NCI-H69 (cell line): ENCODE data around the gene TSEN2.
"Not testable (repeated sequence)": the region's sequence is repeated elsewhere in the genome, so short reads cannot be mapped to it uniquely, and the experiment has no call there.

Experiments
- DNase-seq: peaks from one replicate; lab custom pipeline; 2025; lab: John Stamatoyannopoulos, UW

Gene TSEN2

DNA sequence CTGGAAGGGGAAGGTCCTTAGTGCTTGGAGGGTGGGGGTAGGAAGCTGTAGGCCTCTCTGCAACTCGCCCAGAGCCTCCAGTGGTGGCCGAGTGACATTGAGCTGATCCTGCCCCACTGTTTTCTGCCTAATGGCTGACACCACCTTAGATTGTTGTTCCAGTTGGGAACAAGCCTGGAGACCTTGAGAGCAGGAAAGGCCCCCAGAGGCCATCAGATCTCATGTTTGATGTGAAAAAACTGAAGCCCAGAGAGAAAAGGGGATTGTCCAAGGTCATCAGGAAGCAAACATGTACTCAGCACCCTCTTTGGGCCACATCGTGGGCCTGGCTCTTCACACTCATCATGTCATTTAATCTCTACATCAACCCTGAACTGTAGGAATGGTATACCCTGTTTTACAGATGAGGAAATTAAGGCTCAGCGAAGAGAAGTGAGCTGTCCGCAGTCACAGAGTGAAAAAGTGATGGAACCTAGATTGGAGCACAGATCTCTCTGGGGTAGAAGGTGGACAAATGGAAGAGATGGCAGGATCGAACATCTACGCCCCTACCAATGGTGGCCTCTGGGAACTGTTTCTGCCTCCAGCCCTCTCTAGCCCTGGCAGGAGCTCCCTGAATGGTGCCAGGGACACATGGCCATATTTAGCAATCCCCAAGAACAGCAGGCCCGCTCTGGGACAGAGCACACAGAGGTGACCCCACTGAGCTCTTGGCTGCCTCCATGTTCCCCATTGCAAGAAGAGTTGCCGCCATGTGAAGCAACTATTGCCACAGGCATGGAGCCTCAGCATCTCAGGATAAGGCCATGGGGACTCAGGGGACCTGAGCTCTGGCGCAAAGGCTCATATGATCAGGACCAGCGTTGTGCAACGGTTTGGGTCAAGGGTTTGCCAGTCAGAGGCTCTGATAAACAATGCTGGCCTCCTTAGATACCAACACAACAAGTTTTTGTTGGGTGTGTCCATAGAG lies 31.6 kb upstream of the TSEN2 start:
- DNase-seq = no peak

DNA sequence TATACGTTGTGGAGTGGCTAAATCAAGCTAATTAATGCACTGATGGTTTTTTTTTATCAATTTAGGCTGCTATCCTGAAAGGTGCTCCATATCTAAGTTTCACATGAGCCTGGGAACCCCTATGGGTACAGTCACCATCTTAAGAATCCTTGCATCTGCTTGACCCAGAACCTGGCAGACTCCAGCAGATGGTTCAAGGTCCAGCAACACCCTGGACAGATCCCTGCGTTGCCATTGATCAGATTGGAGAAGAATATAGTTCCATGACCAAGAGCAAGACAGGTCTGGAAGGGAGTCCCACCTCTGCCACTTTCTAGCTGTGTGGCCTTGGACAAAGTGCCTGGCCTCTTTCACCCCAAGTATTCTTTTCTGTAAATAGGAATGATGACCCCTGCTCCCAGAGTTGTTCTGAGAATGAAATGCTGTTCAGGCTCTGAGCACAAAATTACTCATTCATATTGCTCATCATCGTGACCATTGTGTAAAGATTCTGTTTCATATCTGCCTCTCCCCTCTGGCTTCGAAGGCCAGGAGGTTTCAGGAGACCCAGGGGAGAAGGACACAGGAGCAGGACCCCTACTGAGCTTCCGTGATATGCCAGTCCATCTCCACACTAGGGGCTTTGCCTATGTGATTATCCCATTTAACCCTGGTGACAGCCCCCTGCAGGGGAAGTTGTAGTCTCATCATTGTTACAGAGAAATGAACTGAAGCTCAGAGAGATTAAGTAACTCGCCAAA lies 30.0 kb upstream of the TSEN2 start:
- peak; percentile 15 for DNase-seq

DNA sequence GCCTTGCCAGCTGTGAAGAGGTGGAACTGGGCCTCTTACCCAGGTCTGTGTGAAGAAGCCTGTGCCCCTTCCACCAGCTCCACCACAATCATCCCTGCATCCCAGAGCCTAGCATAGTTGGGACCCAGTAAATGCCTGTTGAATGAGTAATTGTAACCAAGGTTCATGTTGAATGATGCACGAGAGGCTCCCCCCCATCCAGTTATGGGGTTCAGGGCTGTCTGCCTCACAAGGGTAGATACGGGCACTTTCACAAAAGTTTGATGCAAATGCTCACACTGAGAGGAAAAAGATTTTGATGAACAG lies 29.5 kb upstream of the TSEN2 start:
- DNase-seq = no peak

GRCh38 chr3:12455740-12456139 lies 28.5 kb upstream of the TSEN2 start:
- DNase-seq = no peak

GRCh38 chr3:12456441-12456840 lies 27.8 kb upstream of the TSEN2 start:
- no peak for DNase-seq

- not testable (repeated sequence) for DNase-seq
Measured at GRCh38 chr3:12457380-12457779, 26.9 kb upstream of the TSEN2 start.

DNA sequence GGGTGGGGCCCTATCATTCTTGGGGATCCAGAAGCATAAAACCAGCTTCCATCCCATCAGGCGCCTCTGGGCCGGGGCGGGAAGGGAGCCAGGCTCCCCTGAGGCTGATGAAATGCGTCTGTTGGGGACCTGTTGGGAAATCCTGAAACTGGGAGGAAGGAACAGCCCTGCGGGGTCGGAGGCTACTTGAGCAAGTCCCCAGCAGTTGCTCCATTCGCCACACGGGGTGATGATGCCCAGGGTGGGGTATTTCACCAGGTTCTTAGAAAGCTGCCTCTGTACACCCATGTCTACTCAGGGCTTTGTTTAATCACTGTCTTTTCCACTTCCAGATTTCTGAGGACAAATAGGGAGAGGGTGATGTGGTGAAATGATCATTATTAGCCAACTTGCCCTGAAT lies 25.4 kb upstream of the TSEN2 start:
- no peak for DNase-seq

DNA sequence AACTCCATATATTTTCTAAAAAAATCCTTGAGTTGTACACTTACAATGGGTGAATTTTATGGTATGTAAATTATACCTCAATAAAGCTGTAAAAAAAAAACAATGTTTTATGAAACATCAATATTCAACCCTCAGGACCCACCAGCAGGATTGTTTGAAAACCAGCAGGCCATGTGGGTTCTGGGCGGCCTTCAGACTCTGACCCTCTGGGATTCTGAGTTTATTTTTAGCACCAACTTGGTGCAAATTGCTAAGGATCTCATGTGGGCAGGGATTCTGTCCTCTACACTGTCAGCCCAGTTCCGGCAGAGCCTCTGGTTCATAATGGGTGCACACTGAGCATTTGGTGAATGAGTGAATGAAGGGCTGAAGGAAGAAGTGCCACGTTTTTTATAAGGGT lies 24.2 kb upstream of the TSEN2 start:
- no peak for DNase-seq

DNA sequence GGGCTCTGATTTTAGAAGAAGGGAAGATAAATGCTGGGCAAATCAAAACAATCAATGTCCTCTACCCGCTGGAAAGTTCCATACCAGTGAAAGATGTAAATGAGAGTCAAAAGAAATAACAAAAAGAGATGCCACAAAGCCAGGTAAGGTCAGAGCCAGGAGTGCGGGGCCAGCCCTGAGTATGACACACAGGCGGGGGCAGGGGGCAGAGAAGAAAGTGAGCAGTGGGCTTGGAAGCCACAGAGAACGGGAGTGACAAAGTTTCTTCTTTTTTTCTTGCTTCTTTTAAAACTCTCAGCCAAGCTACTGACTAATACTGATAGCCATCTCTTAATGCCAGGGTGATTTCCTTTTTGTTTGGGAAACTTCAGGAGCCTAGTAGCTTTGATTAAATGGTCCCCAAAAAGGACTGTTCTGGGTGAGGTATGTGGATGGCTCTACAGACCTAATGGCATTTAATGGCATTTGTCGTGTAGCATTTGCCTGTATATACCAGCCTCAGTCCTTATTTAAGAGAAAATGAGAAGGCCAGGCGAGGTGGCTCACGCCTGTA lies 23.1 kb upstream of the TSEN2 start:
- no peak for DNase-seq

DNA sequence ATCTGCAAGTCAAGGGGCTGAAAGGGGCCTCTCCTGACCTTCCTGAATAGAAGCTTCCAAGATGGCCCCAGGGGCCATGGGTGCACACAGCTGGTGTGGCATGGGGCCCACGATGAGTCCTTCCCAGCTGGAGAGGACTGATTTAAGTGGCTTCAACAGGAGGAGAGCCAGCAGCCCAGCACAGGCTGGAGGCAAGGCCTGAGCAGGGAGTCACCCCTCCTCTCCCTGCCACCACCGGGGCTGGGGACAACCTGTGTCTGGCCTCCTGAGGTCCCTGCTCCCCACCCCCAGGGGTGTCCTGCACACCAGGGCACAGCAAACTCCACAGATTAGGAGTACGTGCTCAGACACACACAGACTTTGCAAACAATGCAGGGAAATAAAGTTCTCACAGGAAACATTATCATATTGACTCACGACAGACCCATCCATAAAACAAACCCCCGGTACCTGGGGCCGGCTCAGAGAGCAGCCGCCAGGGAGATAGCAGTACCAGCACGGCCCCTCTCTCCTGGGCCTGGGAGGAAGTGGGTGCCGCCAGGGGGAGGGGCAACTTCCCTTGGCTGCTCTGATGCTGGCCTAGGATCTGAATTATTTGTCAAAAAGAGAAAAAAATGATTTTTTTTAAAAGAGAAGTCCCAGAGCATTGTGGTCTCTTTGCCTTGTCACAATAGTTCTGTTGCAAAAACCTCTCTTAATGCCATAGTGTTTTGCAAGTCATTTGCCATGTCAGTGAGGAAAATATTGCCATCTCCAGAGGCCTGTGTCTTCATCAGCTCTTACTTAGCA lies 21.9 kb upstream of the TSEN2 start:
- peak; percentile 1 for DNase-seq

- no peak for DNase-seq
Measured at GRCh38 chr3:12463686-12464085, 20.6 kb upstream of the TSEN2 start.

GRCh38 chr3:12464181-12464580 lies 20.1 kb upstream of the TSEN2 start:
- no peak for DNase-seq

DNA sequence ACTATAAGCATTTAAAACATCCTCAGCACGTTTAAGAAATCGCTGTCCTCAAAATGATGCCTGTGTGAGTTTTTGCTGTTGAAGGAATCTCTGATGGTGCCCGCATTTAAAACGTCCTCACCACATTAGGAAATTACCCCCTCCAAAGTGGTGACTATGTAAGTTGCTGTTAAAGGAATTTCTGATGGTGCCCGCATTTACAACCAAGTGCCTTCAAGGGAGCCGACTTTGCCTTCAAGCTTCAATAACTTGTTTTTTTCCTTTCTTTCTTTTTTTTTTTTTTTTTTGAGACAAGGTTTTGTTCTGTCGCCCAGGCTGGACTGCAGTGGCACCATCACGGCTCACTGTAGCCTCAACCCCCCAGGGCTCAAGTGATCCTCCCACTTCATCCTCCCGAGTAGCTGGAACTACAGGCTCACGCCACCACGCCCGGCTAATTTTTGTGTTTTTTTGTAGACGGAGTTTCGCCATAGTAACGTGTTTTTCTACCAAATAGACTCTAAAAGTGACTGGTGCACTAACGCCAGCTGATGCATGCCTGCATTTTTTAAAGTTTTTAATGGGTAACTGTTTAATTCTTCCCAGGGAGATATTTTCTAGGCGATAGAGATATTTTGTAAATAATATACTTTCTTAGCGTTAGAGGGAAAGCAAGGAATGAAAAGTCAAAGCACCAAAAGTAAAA lies 19.0 kb upstream of the TSEN2 start:
- no peak for DNase-seq

GRCh38 chr3:12465836-12466225 lies 18.4 kb upstream of the TSEN2 start:
- DNase-seq = peak; percentile 7

- DNase-seq = peak; percentile 81
Measured at GRCh38 chr3:12467746-12468145, 16.5 kb upstream of the TSEN2 start.

DNA sequence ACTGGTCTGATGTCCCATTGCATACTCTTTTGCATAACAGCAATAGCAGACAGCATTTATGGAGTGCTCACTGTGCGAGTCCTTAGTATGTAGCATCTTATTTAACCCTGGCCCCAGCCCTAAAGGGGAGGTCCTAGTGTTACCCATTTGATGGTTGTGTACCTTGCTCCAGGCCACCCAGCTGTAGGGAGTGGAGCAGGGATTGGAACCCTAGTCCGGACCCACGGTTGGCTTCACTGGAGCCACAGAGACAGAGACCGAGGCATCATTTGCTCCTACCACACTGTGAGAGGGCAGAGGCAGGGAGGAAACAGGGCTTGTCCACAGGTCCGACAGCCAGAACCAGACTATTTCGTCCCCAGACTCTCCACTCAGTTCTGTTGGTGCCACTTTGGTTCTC lies 16.0 kb upstream of the TSEN2 start:
- DNase-seq = peak; percentile 28

GRCh38 chr3:12468757-12469156 lies 15.5 kb upstream of the TSEN2 start:
- no peak for DNase-seq

DNA sequence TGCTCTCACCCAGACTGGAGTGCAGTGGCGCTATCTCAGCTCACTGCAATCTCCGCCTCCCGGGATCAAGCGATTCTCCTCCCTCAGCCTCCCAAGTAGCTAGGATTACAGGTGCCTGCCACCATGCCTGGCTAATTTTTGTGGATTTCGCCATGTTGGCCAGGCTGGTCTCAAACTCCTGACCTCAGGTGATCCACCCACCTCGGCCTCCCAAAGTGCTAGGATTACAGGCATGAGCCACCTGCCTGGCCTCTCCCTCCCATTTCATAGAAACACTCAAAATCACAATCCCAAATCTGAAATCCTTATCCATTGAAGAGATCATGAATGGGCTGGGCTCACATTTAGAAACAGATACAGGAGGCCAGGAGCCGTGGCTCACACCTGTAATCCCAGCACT lies 15.1 kb upstream of the TSEN2 start:
- not testable (repeated sequence) for DNase-seq

DNA sequence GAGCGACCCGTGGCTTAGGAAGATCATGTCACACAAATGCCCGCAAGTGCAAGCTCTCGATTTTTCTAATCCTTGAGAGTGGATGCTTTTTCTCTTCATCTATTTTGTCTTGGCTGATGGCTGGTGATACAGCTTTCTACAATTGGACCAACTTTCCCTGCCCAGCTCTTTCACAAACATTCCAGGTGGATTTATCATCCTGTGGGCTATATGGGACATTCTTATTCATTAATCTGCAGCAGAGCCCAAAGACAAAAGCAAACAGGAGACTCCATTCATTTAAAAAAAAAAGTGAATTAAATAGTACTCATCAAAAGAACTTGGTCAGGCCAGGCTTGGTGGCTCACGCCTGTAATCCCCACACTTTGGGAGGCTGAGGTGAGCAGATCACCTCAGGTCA lies 14.2 kb upstream of the TSEN2 start:
- no peak for DNase-seq

GRCh38 chr3:12470680-12471079 lies 13.6 kb upstream of the TSEN2 start:
- no peak for DNase-seq

DNA sequence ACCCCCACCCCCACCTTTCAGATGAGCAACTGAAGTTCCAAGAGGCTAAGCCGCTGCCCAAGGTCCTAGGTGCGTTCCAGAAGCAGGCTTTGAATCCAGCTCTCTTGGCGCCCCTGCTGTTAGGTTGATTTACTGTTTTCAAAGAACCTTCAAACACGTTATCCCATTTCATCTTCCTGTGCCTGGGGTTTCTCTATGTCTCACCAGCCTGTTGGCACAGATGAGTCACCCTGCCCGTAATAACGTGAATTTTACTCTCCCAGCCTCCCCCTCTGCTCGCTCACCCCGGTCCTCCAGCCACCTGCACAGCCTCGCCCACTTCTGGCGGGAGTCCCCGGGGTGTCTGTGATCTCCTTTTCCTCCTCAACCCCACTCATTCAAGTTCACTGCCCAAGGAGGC lies 13.0 kb upstream of the TSEN2 start:
- DNase-seq = peak; percentile 68
